Dendritic cell treated with granulocyte-macrophage colony-stimulating factor and Interleukin-4, amounts not matched to agents 40 ng/mL and 50 ng/mL, for 4 days (primary cell): ENCODE results near the gene PCDHGA7.
A peak's percentile ranks its signal among the peaks of the same experiment; 100 is the strongest.
"Not testable (repeated sequence)": the region's sequence is repeated elsewhere in the genome, so short reads cannot be mapped to it uniquely, and the experiment has no call there.

Experiments used
- H3K27ac Mint-ChIP-seq: one replicate; pipeline ENCODE4 v1.8.0; 2022; ENCODE audit warnings: mild to moderate bottlenecking, mixed read lengths
- H3K27me3 Mint-ChIP-seq: one replicate; pipeline ENCODE4 v1.8.0; 2022; ENCODE audit warnings: mild to moderate bottlenecking, mixed read lengths
- H3K36me3 Mint-ChIP-seq: one replicate; pipeline ENCODE4 v1.8.0; 2022; ENCODE audit warnings: low read depth, mixed read lengths
- H3K4me1 Mint-ChIP-seq: one replicate; pipeline ENCODE4 v1.8.0; 2022; ENCODE audit warnings: low read depth, mixed read lengths
- H3K4me3 Mint-ChIP-seq: one replicate; pipeline ENCODE4 v1.8.0; 2022; ENCODE audit warnings: mild to moderate bottlenecking, moderate library complexity, mixed read lengths
- H3K9me3 Mint-ChIP-seq: one replicate; pipeline ENCODE4 v1.8.0; 2022; ENCODE audit warnings: mixed read lengths
- intact Hi-C: fragments of 100-400 bp; cut with micrococcal nuclease; formaldehyde crosslinking; loops from one replicate; pipeline ENCODE4 v1.15.0; 2022

The PCDHGA7 gene

GRCh38 chr5:141382469-141383294 lies at the start of gene PCDHGA7:
PCDHGA7 (plus strand) TSS chr5:141382742; CDS start chr5:141382900, 158 bp downstream.
- Mint-ChIP-seq H3K4me1 (no peaks in the 10 kb centered on the region), H3K9me3 (peaks cover 22% of the 10 kb centered on the region), H3K27ac (no peak within 1 kb of the TSS), H3K27me3 (peaks cover 62% of the 10 kb centered on the region), H3K36me3 (no peaks in the 10 kb centered on the region), H3K4me3 (peak within 1 kb of the TSS; percentile 71)
- intact Hi-C loops = no loop called here

GRCh38 chr5:141338538-141339306 lies 43.8 kb upstream of the PCDHGA7 start, which contains the start of gene PCDHGA2:
PCDHGA2 (plus strand) TSS chr5:141338760.
- peaks cover 68% of the 10 kb centered on the region for H3K9me3 Mint-ChIP-seq
- H3K4me1 Mint-ChIP-seq = no peaks in the 10 kb centered on the region
- H3K27ac Mint-ChIP-seq = no peak within 1 kb of the TSS
- intact Hi-C loops = no loop called here
- H3K4me3 Mint-ChIP-seq = no peak within 1 kb of the TSS
- H3K36me3 Mint-ChIP-seq = no peaks in the 10 kb centered on the region
- peaks cover 72% of the 10 kb centered on the region for H3K27me3 Mint-ChIP-seq

- H3K27me3 Mint-ChIP-seq = peaks cover 76% of the 10 kb centered on the region
- intact Hi-C loops, H3K27ac Mint-ChIP-seq, H3K36me3 Mint-ChIP-seq, H3K4me1 Mint-ChIP-seq, H3K4me3 Mint-ChIP-seq: not testable (repeated sequence)
- H3K9me3 Mint-ChIP-seq = peaks cover 69% of the 10 kb centered on the region
Observed at GRCh38 chr5:141340781-141341354, 41.7 kb upstream of the PCDHGA7 start.

- intact Hi-C loops = no loop called here
- Mint-ChIP-seq H3K27ac (no peak overlapping the region), H3K4me3 (no peak overlapping the region), H3K4me1 (no peaks in the 10 kb centered on the region), H3K36me3 (peaks cover 5% of the 10 kb centered on the region), H3K9me3 (peaks cover 81% of the 10 kb centered on the region), H3K27me3 (peaks cover 71% of the 10 kb centered on the region)
Observed at GRCh38 chr5:141342773-141343172, 39.8 kb upstream of the PCDHGA7 start.

- no peaks in the 10 kb centered on the region for H3K4me1 Mint-ChIP-seq
- peaks cover 67% of the 10 kb centered on the region for H3K27me3 Mint-ChIP-seq
- no peak within 1 kb of the TSS for H3K4me3 Mint-ChIP-seq
- H3K9me3 Mint-ChIP-seq = peaks cover 75% of the 10 kb centered on the region
- peaks cover 5% of the 10 kb centered on the region for H3K36me3 Mint-ChIP-seq
- H3K27ac Mint-ChIP-seq = no peak within 1 kb of the TSS
- intact Hi-C loops = no loop called here
Observed at GRCh38 chr5:141343242-141343952, 39.1 kb upstream of the PCDHGA7 start, which contains the start of gene PCDHGA3. PCDHGA3 (plus strand) TSS chr5:141343829; CDS start chr5:141344034, 205 bp downstream.

GRCh38 chr5:141343953-141344463 lies 38.5 kb upstream of the PCDHGA7 start:
- H3K9me3 Mint-ChIP-seq = peaks cover 69% of the 10 kb centered on the region
- no peak overlapping the region for H3K27ac Mint-ChIP-seq
- no peak overlapping the region for H3K4me3 Mint-ChIP-seq
- H3K27me3 Mint-ChIP-seq = peaks cover 63% of the 10 kb centered on the region
- peaks cover 5% of the 10 kb centered on the region for H3K36me3 Mint-ChIP-seq
- no peaks in the 10 kb centered on the region for H3K4me1 Mint-ChIP-seq
- intact Hi-C loops = no loop called here

- peaks cover 66% of the 10 kb centered on the region for H3K9me3 Mint-ChIP-seq
- peaks cover 5% of the 10 kb centered on the region for H3K36me3 Mint-ChIP-seq
- no peaks in the 10 kb centered on the region for H3K4me1 Mint-ChIP-seq
- H3K27ac Mint-ChIP-seq = no peak overlapping the region
- intact Hi-C loops = no loop called here
- H3K4me3 Mint-ChIP-seq = no peak overlapping the region
- H3K27me3 Mint-ChIP-seq = peaks cover 58% of the 10 kb centered on the region
Observed at GRCh38 chr5:141345327-141345726, 37.2 kb upstream of the PCDHGA7 start.

- peaks cover 66% of the 10 kb centered on the region for H3K9me3 Mint-ChIP-seq
- H3K36me3 Mint-ChIP-seq, intact Hi-C loops, H3K27ac Mint-ChIP-seq, H3K4me1 Mint-ChIP-seq, H3K4me3 Mint-ChIP-seq: not testable (repeated sequence)
- peaks cover 58% of the 10 kb centered on the region for H3K27me3 Mint-ChIP-seq
Observed at GRCh38 chr5:141346017-141346416, 36.5 kb upstream of the PCDHGA7 start.

- Mint-ChIP-seq H3K27ac (no peak within 1 kb of the TSS), H3K9me3 (peaks cover 61% of the 10 kb centered on the region), H3K4me1 (no peaks in the 10 kb centered on the region), H3K4me3 (peak within 1 kb of the TSS; percentile 14), H3K36me3 (peaks cover 5% of the 10 kb centered on the region), H3K27me3 (peaks cover 59% of the 10 kb centered on the region)
- intact Hi-C loops = no loop called here
Observed at GRCh38 chr5:141349917-141350619, 32.5 kb upstream of the PCDHGA7 start, which contains the start of gene PCDHGB1. PCDHGB1 (plus strand) TSS chr5:141350099; CDS start chr5:141350261, 162 bp downstream.

GRCh38 chr5:141351591-141351990 lies 31.0 kb upstream of the PCDHGA7 start:
- Mint-ChIP-seq H3K9me3 (peaks cover 61% of the 10 kb centered on the region), H3K27ac (no peak overlapping the region), H3K4me3 (no peak overlapping the region), H3K36me3 (no peaks in the 10 kb centered on the region), H3K27me3 (peaks cover 62% of the 10 kb centered on the region), H3K4me1 (no peaks in the 10 kb centered on the region)
- intact Hi-C loops = no loop called here

GRCh38 chr5:141354900-141355469 lies 27.6 kb upstream of the PCDHGA7 start, which contains the start of gene PCDHGA4:
PCDHGA4 (plus strand) TSS chr5:141355021; CDS start chr5:141355108, 87 bp downstream.
- no peaks in the 10 kb centered on the region for H3K36me3 Mint-ChIP-seq
- H3K27ac Mint-ChIP-seq = no peak within 1 kb of the TSS
- H3K4me3 Mint-ChIP-seq = peak within 1 kb of the TSS; percentile 23
- H3K9me3 Mint-ChIP-seq = peaks cover 57% of the 10 kb centered on the region
- peaks cover 70% of the 10 kb centered on the region for H3K27me3 Mint-ChIP-seq
- intact Hi-C loops = no loop called here
- no peaks in the 10 kb centered on the region for H3K4me1 Mint-ChIP-seq

GRCh38 chr5:141355641-141356040 lies 26.9 kb upstream of the PCDHGA7 start:
- intact Hi-C loops = no loop called here
- H3K27ac Mint-ChIP-seq = no peak overlapping the region
- H3K36me3 Mint-ChIP-seq = no peaks in the 10 kb centered on the region
- H3K9me3 Mint-ChIP-seq = peaks cover 57% of the 10 kb centered on the region
- H3K4me3 Mint-ChIP-seq = no peak overlapping the region
- peaks cover 70% of the 10 kb centered on the region for H3K27me3 Mint-ChIP-seq
- no peaks in the 10 kb centered on the region for H3K4me1 Mint-ChIP-seq
